Astrocyte (in vitro differentiated cells and primary cell): ENCODE data around the gene SEC22A. TPM values are rescaled to one million over a fixed set of nuclear protein-coding genes. Genes with fewer than 3 reads are reported as not detected.

ENCODE experiments used
- DNase-seq: peaks from one replicate; pipeline ENCODE4 v3.0.0-alpha.2; 2010; ENCODE audit warnings: low read depth
- FAIRE-seq: peaks from 2 replicates; lab custom pipeline; 2011; peaks lifted over from hg19 to GRCh38; lab: Jason Lieb, UNC
- H2AFZ ChIP-seq: 2 replicates; pipeline ENCODE4 v1.6.0; 2012; ENCODE audit warnings: low read depth, low read length, inconsistent platforms
- H3K27ac ChIP-seq: 2 replicates; pipeline ENCODE4 v1.5.1; 2011; ENCODE audit warnings: low read depth, low read length, inconsistent platforms
- H3K27me3 ChIP-seq: 2 replicates; pipeline ENCODE4 v1.6.0; 2011; ENCODE audit warnings: low read length, inconsistent platforms; ENCODE audit not compliant: insufficient read depth
- H3K36me3 ChIP-seq: 2 replicates; pipeline ENCODE4 v1.5.1; 2011; ENCODE audit warnings: low read length, inconsistent platforms; ENCODE audit not compliant: insufficient read depth
- H3K4me1 ChIP-seq: 2 replicates; pipeline ENCODE4 v1.5.1; 2011; ENCODE audit warnings: low read length, inconsistent platforms; ENCODE audit not compliant: insufficient read depth
- H3K4me2 ChIP-seq: 2 replicates; pipeline ENCODE4 v1.6.0; 2012; ENCODE audit warnings: low read length, inconsistent platforms
- H3K4me3 ChIP-seq: 2 replicates; pipeline ENCODE4 v1.5.1; 2011; ENCODE audit warnings: low read depth, mild to moderate bottlenecking, low read length, inconsistent platforms; ENCODE audit not compliant: insufficient read depth
- H3K79me2 ChIP-seq: 2 replicates; pipeline ENCODE4 v1.6.0; 2012; ENCODE audit warnings: mild to moderate bottlenecking, low read length, inconsistent platforms; ENCODE audit not compliant: insufficient read depth
- H3K9ac ChIP-seq: 2 replicates; pipeline ENCODE4 v1.6.0; 2012; ENCODE audit warnings: mild to moderate bottlenecking, low read length, inconsistent platforms
- H3K9me3 ChIP-seq: 2 replicates; pipeline ENCODE4 v1.5.1; 2012; ENCODE audit warnings: low read depth, mild to moderate bottlenecking, low read length, inconsistent platforms; ENCODE audit not compliant: insufficient read depth
- H4K20me1 ChIP-seq: 2 replicates; pipeline ENCODE4 v1.6.0; 2012; ENCODE audit warnings: low read length, inconsistent platforms; ENCODE audit not compliant: insufficient read depth
- H3K27ac Mint-ChIP-seq: one replicate; pipeline ENCODE4 v1.8.0; 2021; ENCODE audit warnings: mild to moderate bottlenecking, mixed read lengths; ENCODE audit not compliant: unreplicated experiment
- H3K27me3 Mint-ChIP-seq: one replicate; pipeline ENCODE4 v1.8.0; 2021; ENCODE audit warnings: low read depth, mixed read lengths; ENCODE audit not compliant: unreplicated experiment
- H3K36me3 Mint-ChIP-seq: one replicate; pipeline ENCODE4 v1.8.0; 2021; ENCODE audit warnings: low read depth, mixed read lengths; ENCODE audit not compliant: unreplicated experiment
- H3K4me1 Mint-ChIP-seq: one replicate; pipeline ENCODE4 v1.8.0; 2021; ENCODE audit warnings: low read depth, mixed read lengths; ENCODE audit not compliant: unreplicated experiment
- H3K4me3 Mint-ChIP-seq: one replicate; pipeline ENCODE4 v1.8.0; 2021; ENCODE audit warnings: mild to moderate bottlenecking, moderate library complexity, mixed read lengths; ENCODE audit not compliant: unreplicated experiment
- H3K9me3 Mint-ChIP-seq: one replicate; pipeline ENCODE4 v1.8.0; 2021; ENCODE audit warnings: mild to moderate bottlenecking, mixed read lengths; ENCODE audit not compliant: unreplicated experiment
- CTCF ChIP-seq: IDR thresholded peaks from 2 replicates; pipeline ENCODE4 v1.5.1; 2011; ENCODE audit warnings: low read depth, mild to moderate bottlenecking, inconsistent platforms, low read length, moderate library complexity; ENCODE audit not compliant: insufficient read depth
- EZH2 ChIP-seq: IDR thresholded peaks from 2 replicates; pipeline ENCODE4 v1.6.1; 2012; ENCODE audit warnings: mild to moderate bottlenecking, low read length, inconsistent platforms; ENCODE audit not compliant: insufficient read depth
- total RNA-seq: library from RNA; stranded (reverse); gene quantifications from 2 replicates; pipeline ENCODE4 v1.2.1, GENCODE V29; 2021

SEC22A gene
- total RNA-seq, 1 donor from 2014 or later = 10.9 TPM

- H3K27me3 ChIP-seq = peaks cover 2% of the 10 kb centered on the region
- Mint-ChIP-seq H3K4me1 (no peaks in the 10 kb centered on the region), H3K27me3 (peaks cover 43% of the 10 kb centered on the region), H3K4me3 (no peak overlapping the region), H3K27ac (no peak overlapping the region), H3K36me3 (peaks cover 8% of the 10 kb centered on the region), H3K9me3 (peaks cover 13% of the 10 kb centered on the region)
- H2AFZ ChIP-seq = no peak overlapping the region
- H4K20me1 ChIP-seq = peaks cover 5% of the 10 kb centered on the region
- no peak overlapping the region for H3K9ac ChIP-seq
- H3K4me2 ChIP-seq = no peak overlapping the region
- H3K4me3 ChIP-seq = no peak overlapping the region
- no peak overlapping the region for H3K27ac ChIP-seq
- no peaks in the 10 kb centered on the region for H3K79me2 ChIP-seq
- H3K9me3 ChIP-seq = no peaks in the 10 kb centered on the region
- H3K36me3 ChIP-seq = no peaks in the 10 kb centered on the region
- FAIRE-seq (no peak), DNase-seq (no peak)
- TF ChIP-seq EZH2 (no peak), CTCF (no peak)
- no peaks in the 10 kb centered on the region for H3K4me1 ChIP-seq
Observed at GRCh38 chr3:123290962-123291361, 89.2 kb downstream of the SEC22A start.

GRCh38 chr3:123291404-123291803, 89.7 kb downstream of the SEC22A start:
- H3K27me3 ChIP-seq = peaks cover 2% of the 10 kb centered on the region
- H4K20me1 ChIP-seq = peaks cover 4% of the 10 kb centered on the region
- no peak overlapping the region for H2AFZ ChIP-seq
- H3K4me2 ChIP-seq = no peak overlapping the region
- H3K4me3 ChIP-seq = no peak overlapping the region
- FAIRE-seq = no peak
- no peaks in the 10 kb centered on the region for H3K36me3 ChIP-seq
- H3K9me3 ChIP-seq = no peaks in the 10 kb centered on the region
- H3K36me3 Mint-ChIP-seq = peaks cover 8% of the 10 kb centered on the region
- H3K4me1 ChIP-seq = no peaks in the 10 kb centered on the region
- H3K27me3 Mint-ChIP-seq = peaks cover 47% of the 10 kb centered on the region
- H3K27ac Mint-ChIP-seq = no peak overlapping the region
- no peaks in the 10 kb centered on the region for H3K79me2 ChIP-seq
- H3K4me3 Mint-ChIP-seq = no peak overlapping the region
- H3K4me1 Mint-ChIP-seq = no peaks in the 10 kb centered on the region
- no peak overlapping the region for H3K9ac ChIP-seq
- H3K27ac ChIP-seq = no peak overlapping the region
- DNase-seq = no peak
- TF ChIP-seq EZH2 (no peak), CTCF (no peak)
- peaks cover 13% of the 10 kb centered on the region for H3K9me3 Mint-ChIP-seq

GRCh38 chr3:123292321-123293310, 90.9 kb downstream of the SEC22A start:
- no peak overlapping the region for H3K4me3 Mint-ChIP-seq
- H3K79me2 ChIP-seq = no peaks in the 10 kb centered on the region
- no peak overlapping the region for H2AFZ ChIP-seq
- H3K27ac Mint-ChIP-seq = no peak overlapping the region
- no peaks in the 10 kb centered on the region for H3K36me3 ChIP-seq
- H3K27me3 Mint-ChIP-seq = peaks cover 44% of the 10 kb centered on the region
- H3K9ac ChIP-seq = no peak overlapping the region
- TF ChIP-seq EZH2 = no peak
- no peak for TF ChIP-seq CTCF
- peaks cover 3% of the 10 kb centered on the region for H3K36me3 Mint-ChIP-seq
- peaks cover 2% of the 10 kb centered on the region for H4K20me1 ChIP-seq
- no peak overlapping the region for H3K4me3 ChIP-seq
- H3K27ac ChIP-seq = no peak overlapping the region
- FAIRE-seq = no peak
- peaks cover 13% of the 10 kb centered on the region for H3K9me3 Mint-ChIP-seq
- H3K4me1 ChIP-seq = no peaks in the 10 kb centered on the region
- no peak for DNase-seq
- H3K4me2 ChIP-seq = no peak overlapping the region
- H3K9me3 ChIP-seq = no peaks in the 10 kb centered on the region
- no peaks in the 10 kb centered on the region for H3K4me1 Mint-ChIP-seq
- H3K27me3 ChIP-seq = peaks cover 2% of the 10 kb centered on the region
